ENCODE results near the gene DPPA5.
"Not testable (repeated sequence)": the region's sequence is repeated elsewhere in the genome, so short reads cannot be mapped to it uniquely, and the experiment has no call there.

Gene DPPA5

GRCh38 chr6:73353636-73354593, at the start of gene DPPA5:
Gene DPPA5, minus strand, starts transcription at chr6:73354276. Its CDS starts 51 bp downstream, at chr6:73354225.
- no peaks in the 10 kb centered on the region for H3K9me3 Mint-ChIP-seq
- H3K27me3 Mint-ChIP-seq (ENCODE audit: low read depth) = peaks cover 35% of the 10 kb centered on the region
- no peaks in the 10 kb centered on the region for H3K36me3 Mint-ChIP-seq (ENCODE audit: low read depth)
- no peak within 1 kb of the TSS for H3K27ac Mint-ChIP-seq
- H3K4me1 Mint-ChIP-seq (ENCODE audit: low read depth) = no peaks in the 10 kb centered on the region
- no peak for DNase-seq (ENCODE audit: low spot score)
- H3K4me3 Mint-ChIP-seq = no peak within 1 kb of the TSS

- no peaks in the 10 kb centered on the region for H3K27me3 Mint-ChIP-seq (ENCODE audit: low read depth)
- H3K36me3 Mint-ChIP-seq (ENCODE audit: low read depth) = peaks cover 5% of the 10 kb centered on the region
- no peak overlapping the region for H3K27ac Mint-ChIP-seq
- H3K4me1 Mint-ChIP-seq (ENCODE audit: low read depth) = peaks cover 2% of the 10 kb centered on the region
- no peaks in the 10 kb centered on the region for H3K9me3 Mint-ChIP-seq
- DNase-seq (ENCODE audit: low spot score) = no peak
- no peak overlapping the region for H3K4me3 Mint-ChIP-seq
These were observed 46.6 kb upstream of the DPPA5 start for GRCh38 chr6:73400656-73401055.

GRCh38 chr6:73395875-73396274, 41.8 kb upstream of the DPPA5 start:
- peaks cover 14% of the 10 kb centered on the region for H3K4me1 Mint-ChIP-seq (ENCODE audit: low read depth)
- H3K27ac Mint-ChIP-seq = no peak overlapping the region
- no peak overlapping the region for H3K4me3 Mint-ChIP-seq
- no peak for DNase-seq (ENCODE audit: low spot score)
- H3K27me3 Mint-ChIP-seq (ENCODE audit: low read depth) = no peaks in the 10 kb centered on the region
- peaks cover 4% of the 10 kb centered on the region for H3K36me3 Mint-ChIP-seq (ENCODE audit: low read depth)
- H3K9me3 Mint-ChIP-seq = no peaks in the 10 kb centered on the region

GRCh38 chr6:73394577-73395354, 40.7 kb upstream of the DPPA5 start, which contains the start of gene DDX43:
Gene DDX43, plus strand, starts transcription at chr6:73394828. Its CDS starts 78 bp downstream, at chr6:73394906.
- no peaks in the 10 kb centered on the region for H3K9me3 Mint-ChIP-seq
- peak within 1 kb of the TSS; percentile 81 for H3K4me3 Mint-ChIP-seq
- peaks cover 4% of the 10 kb centered on the region for H3K36me3 Mint-ChIP-seq (ENCODE audit: low read depth)
- peaks cover 17% of the 10 kb centered on the region for H3K4me1 Mint-ChIP-seq (ENCODE audit: low read depth)
- H3K27me3 Mint-ChIP-seq (ENCODE audit: low read depth) = no peaks in the 10 kb centered on the region
- DNase-seq (ENCODE audit: low spot score) = peak; percentile 33
- H3K27ac Mint-ChIP-seq = peak within 1 kb of the TSS; percentile 94

GRCh38 chr6:73393278-73393677, 39.2 kb upstream of the DPPA5 start:
- Mint-ChIP-seq H3K9me3 (no peaks in the 10 kb centered on the region), H3K4me1 (ENCODE audit: low read depth) (peaks cover 24% of the 10 kb centered on the region), H3K27ac (peak overlapping the region; percentile 28), H3K27me3 (ENCODE audit: low read depth) (no peaks in the 10 kb centered on the region), H3K4me3 (no peak overlapping the region), H3K36me3 (ENCODE audit: low read depth) (peaks cover 5% of the 10 kb centered on the region)
- no peak for DNase-seq (ENCODE audit: low spot score)

GRCh38 chr6:73392188-73392587, 38.1 kb upstream of the DPPA5 start:
- H3K27ac Mint-ChIP-seq = not testable (repeated sequence)

GRCh38 chr6:73391675-73392074, 37.6 kb upstream of the DPPA5 start:
- Mint-ChIP-seq H3K27ac (no peak overlapping the region), H3K4me3 (peak overlapping the region; percentile 23), H3K4me1 (ENCODE audit: low read depth) (peaks cover 27% of the 10 kb centered on the region)

More at GRCh38 chr6:73392188-73392587, 38.1 kb upstream of the DPPA5 start:
- H3K36me3 Mint-ChIP-seq (ENCODE audit: low read depth); H3K27me3 Mint-ChIP-seq (ENCODE audit: low read depth); DNase-seq (ENCODE audit: low spot score); H3K4me3 Mint-ChIP-seq; H3K9me3 Mint-ChIP-seq: not testable (repeated sequence)
- peaks cover 27% of the 10 kb centered on the region for H3K4me1 Mint-ChIP-seq (ENCODE audit: low read depth)

GRCh38 chr6:73389854-73390253, 35.8 kb upstream of the DPPA5 start:
- Mint-ChIP-seq H3K4me3 (peak overlapping the region; percentile 9), H3K36me3 (ENCODE audit: low read depth) (peaks cover 5% of the 10 kb centered on the region), H3K4me1 (ENCODE audit: low read depth) (peaks cover 28% of the 10 kb centered on the region), H3K9me3 (no peaks in the 10 kb centered on the region), H3K27me3 (ENCODE audit: low read depth) (peaks cover 2% of the 10 kb centered on the region), H3K27ac (no peak overlapping the region)
- DNase-seq (ENCODE audit: low spot score) = no peak

More at GRCh38 chr6:73391675-73392074, 37.6 kb upstream of the DPPA5 start:
- H3K36me3 Mint-ChIP-seq (ENCODE audit: low read depth) = peaks cover 5% of the 10 kb centered on the region
- DNase-seq (ENCODE audit: low spot score) = no peak
- H3K27me3 Mint-ChIP-seq (ENCODE audit: low read depth) = no peaks in the 10 kb centered on the region
- H3K9me3 Mint-ChIP-seq = no peaks in the 10 kb centered on the region

- H3K9me3 Mint-ChIP-seq = no peaks in the 10 kb centered on the region
- H3K27me3 Mint-ChIP-seq (ENCODE audit: low read depth) = peaks cover 2% of the 10 kb centered on the region
- peaks cover 6% of the 10 kb centered on the region for H3K36me3 Mint-ChIP-seq (ENCODE audit: low read depth)
- H3K4me3 Mint-ChIP-seq = peak overlapping the region; percentile 84
- DNase-seq (ENCODE audit: low spot score) = peak; percentile 69
- peaks cover 28% of the 10 kb centered on the region for H3K4me1 Mint-ChIP-seq (ENCODE audit: low read depth)
- H3K27ac Mint-ChIP-seq = peak overlapping the region; percentile 84
These were observed 34.9 kb upstream of the DPPA5 start for GRCh38 chr6:73388800-73389512.

GRCh38 chr6:73388433-73388799, 34.3 kb upstream of the DPPA5 start:
- H3K4me3 Mint-ChIP-seq = peak overlapping the region; percentile 84
- H3K4me1 Mint-ChIP-seq (ENCODE audit: low read depth) = peaks cover 28% of the 10 kb centered on the region
- peaks cover 2% of the 10 kb centered on the region for H3K36me3 Mint-ChIP-seq (ENCODE audit: low read depth)
- H3K27ac Mint-ChIP-seq = peak overlapping the region; percentile 84
- peaks cover 2% of the 10 kb centered on the region for H3K27me3 Mint-ChIP-seq (ENCODE audit: low read depth)
- no peak for DNase-seq (ENCODE audit: low spot score)
- H3K9me3 Mint-ChIP-seq = no peaks in the 10 kb centered on the region

GRCh38 chr6:73382462-73383113, 28.5 kb upstream of the DPPA5 start:
- no peak overlapping the region for H3K27ac Mint-ChIP-seq
- H3K4me3 Mint-ChIP-seq = no peak overlapping the region
- peaks cover 1% of the 10 kb centered on the region for H3K36me3 Mint-ChIP-seq (ENCODE audit: low read depth)
- DNase-seq (ENCODE audit: low spot score) = no peak
- H3K9me3 Mint-ChIP-seq = no peaks in the 10 kb centered on the region
- H3K27me3 Mint-ChIP-seq (ENCODE audit: low read depth) = peaks cover 4% of the 10 kb centered on the region
- H3K4me1 Mint-ChIP-seq (ENCODE audit: low read depth) = peaks cover 3% of the 10 kb centered on the region

- H3K9me3 Mint-ChIP-seq; H3K4me1 Mint-ChIP-seq (ENCODE audit: low read depth); H3K27me3 Mint-ChIP-seq (ENCODE audit: low read depth): not testable (repeated sequence)
These were observed 27.5 kb upstream of the DPPA5 start for GRCh38 chr6:73381531-73381930.

GRCh38 chr6:73377225-73377624, 23.1 kb upstream of the DPPA5 start:
- H3K27me3 Mint-ChIP-seq (ENCODE audit: low read depth) = no peaks in the 10 kb centered on the region
- no peak overlapping the region for H3K4me3 Mint-ChIP-seq
- DNase-seq (ENCODE audit: low spot score) = no peak
- no peaks in the 10 kb centered on the region for H3K36me3 Mint-ChIP-seq (ENCODE audit: low read depth)
- H3K4me1 Mint-ChIP-seq (ENCODE audit: low read depth) = no peaks in the 10 kb centered on the region
- no peak overlapping the region for H3K27ac Mint-ChIP-seq
- H3K9me3 Mint-ChIP-seq = no peaks in the 10 kb centered on the region

More at GRCh38 chr6:73381531-73381930, 27.5 kb upstream of the DPPA5 start:
- H3K36me3 Mint-ChIP-seq (ENCODE audit: low read depth); DNase-seq (ENCODE audit: low spot score); H3K4me3 Mint-ChIP-seq; H3K27ac Mint-ChIP-seq: not testable (repeated sequence)
